ENCODE data around the gene SSBP3. TPM values are rescaled to one million over a fixed set of nuclear protein-coding genes. Genes with fewer than 3 reads are reported as not detected.

SSBP3 gene
- total RNA-seq, 1 experiment from 2014 or later: 15.0 TPM

DNA sequence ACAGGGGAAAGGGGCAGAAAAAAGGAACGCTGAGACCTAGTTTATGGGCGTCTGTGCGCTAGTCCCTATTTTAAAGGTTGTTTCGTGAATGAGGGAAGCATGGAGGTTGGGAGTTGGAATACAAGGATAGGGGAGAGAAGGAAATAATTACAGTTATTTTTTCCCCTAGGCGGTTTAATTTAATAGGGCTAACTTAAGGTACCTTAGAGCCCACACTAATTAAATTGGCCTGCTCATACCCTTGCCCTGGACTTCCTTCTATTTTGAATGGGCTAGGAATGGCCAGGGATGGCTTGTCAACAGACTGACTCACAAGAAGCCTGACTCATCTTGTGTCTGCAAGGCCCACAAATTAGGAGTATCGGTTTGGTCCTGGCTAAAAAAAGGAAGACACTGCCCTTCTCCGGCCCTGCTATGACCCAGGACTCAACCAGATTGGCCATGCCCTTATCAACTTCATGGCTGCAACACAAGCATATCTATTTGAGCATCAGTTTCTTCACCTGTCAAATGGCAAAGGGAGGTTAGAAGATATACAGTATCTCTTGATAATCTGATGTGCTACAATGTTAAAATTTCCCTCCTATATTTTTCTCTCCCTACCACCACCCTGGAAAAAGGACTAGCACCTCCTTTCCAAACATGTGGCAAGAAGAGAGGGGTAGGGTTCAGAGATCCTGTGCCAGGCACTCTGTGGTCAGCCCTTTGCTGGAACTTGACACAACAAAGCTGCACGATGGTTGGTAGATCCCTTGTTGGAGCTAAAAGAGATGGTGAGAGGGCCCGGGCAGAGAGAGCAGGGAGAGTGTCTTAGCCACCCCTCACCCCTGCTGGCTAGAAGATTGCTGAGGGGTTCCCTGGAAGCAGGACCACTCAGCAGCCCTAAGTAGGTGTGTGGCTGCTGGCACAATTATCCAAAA is 2.2 kb upstream of the SSBP3 start:
- CTCF ChIA-PET: interaction anchor here (0.5 to 2.3 kb wide), 3 partner anchors 79 to 542 kb away, joined by 3 to 26 read pairs (median 6); no protein-coding TSS in a partner anchor
- BruUV-seq (replicated peaks): no TSS peak

DNA sequence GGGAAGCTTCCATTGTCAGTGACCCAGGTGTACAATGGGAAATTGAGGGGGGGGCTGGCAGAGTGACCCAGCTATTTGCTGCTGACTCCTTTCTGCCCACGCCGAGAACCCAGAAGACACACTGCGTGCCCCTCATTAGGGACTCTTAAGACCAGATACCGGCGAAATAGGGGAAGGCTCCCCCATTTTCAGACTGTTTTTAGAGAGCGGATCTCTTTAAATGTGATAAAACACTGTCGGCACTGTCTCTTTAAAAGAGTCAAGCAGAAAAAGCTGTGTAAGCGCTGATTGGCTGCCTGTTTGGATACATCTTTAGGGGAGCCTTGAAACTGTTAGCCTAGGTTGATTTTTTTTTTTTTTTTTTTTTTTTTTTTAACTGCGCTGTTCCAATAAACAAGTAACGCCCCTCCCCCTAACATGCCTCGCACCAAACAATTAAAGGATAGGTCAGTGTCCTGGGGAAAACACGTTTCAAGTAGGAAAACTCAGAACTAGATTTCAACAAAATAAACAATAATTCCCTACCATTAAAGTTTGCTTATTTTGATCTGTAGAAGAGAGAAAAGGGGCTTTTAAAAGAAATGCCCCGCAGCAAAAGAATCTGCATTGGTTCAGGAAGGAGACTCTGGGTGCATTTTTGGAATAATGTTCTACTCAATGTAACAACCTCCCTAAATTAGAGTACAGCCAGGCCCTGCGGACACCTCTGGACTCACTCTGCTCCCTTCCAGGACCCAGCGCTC is 1.4 kb upstream of the SSBP3 start:
- H3K4me2 ChIP-seq (ENCODE audit: low read length): peak overlapping the region; percentile 94
- H3K79me2 ChIP-seq (ENCODE audit: low read length): peaks cover 14% of the 10 kb centered on the region
- DNase-seq (peak; percentile 90), ATAC-seq (peak; percentile 9; the same call in 1 of the 2 replicates)
- no peaks in the 10 kb centered on the region for H3K36me3 ChIP-seq (ENCODE audit: low read depth, low read length)
- H3K9ac ChIP-seq (ENCODE audit: low read length): peak overlapping the region; percentile 50
- peaks cover 5% of the 10 kb centered on the region for H3F3A ChIP-seq (ENCODE audit: low read length, unreplicated experiment)
- CTCF ChIA-PET: interaction anchor here (0.5 to 2.3 kb wide), 8 partner anchors 79 to 543 kb away, joined by 3 to 26 read pairs (median 6); no protein-coding TSS in a partner anchor
- H3K9me2 ChIP-seq (replicated peaks; ENCODE audit: low read length): no peaks in the 10 kb centered on the region
- intact Hi-C loops (cut with micrococcal nuclease): loop anchor here (1.0 to 10.0 kb wide), 7 partner anchors 40 to 1080 kb away; partner anchors contain the start of genes CYB5RL, LRP8 and MRPL37
- POLR2A ChIA-PET (ENCODE audit: unreplicated experiment): interaction anchor here (0.6 kb wide), 2 partner anchors 81 to 208 kb away, joined by 3 to 42 read pairs; partner anchors contain the start of genes CYB5RL and MRPL37
- H2AFZ ChIP-seq (ENCODE audit: low read length): peak overlapping the region; percentile 93
- peaks cover 38% of the 10 kb centered on the region for H3K4me1 ChIP-seq (ENCODE audit: insufficient read depth, low read length)
- no TSS peak for BruUV-seq (replicated peaks)
- H4K20me1 ChIP-seq (ENCODE audit: low read length): peaks cover 8% of the 10 kb centered on the region; the same call in 1 of the 2 replicates
- H3K9me3 ChIP-seq (ENCODE audit: low read length): no peaks in the 10 kb centered on the region
- H3K27me3 ChIP-seq (ENCODE audit: low read length): no peaks in the 10 kb centered on the region
- peak overlapping the region; percentile 89 for H3K27ac ChIP-seq (ENCODE audit: low read length)
- peak overlapping the region; percentile 86 for H3K4me3 ChIP-seq (ENCODE audit: low read length)
- TF ChIP-seq, protein P1, sequence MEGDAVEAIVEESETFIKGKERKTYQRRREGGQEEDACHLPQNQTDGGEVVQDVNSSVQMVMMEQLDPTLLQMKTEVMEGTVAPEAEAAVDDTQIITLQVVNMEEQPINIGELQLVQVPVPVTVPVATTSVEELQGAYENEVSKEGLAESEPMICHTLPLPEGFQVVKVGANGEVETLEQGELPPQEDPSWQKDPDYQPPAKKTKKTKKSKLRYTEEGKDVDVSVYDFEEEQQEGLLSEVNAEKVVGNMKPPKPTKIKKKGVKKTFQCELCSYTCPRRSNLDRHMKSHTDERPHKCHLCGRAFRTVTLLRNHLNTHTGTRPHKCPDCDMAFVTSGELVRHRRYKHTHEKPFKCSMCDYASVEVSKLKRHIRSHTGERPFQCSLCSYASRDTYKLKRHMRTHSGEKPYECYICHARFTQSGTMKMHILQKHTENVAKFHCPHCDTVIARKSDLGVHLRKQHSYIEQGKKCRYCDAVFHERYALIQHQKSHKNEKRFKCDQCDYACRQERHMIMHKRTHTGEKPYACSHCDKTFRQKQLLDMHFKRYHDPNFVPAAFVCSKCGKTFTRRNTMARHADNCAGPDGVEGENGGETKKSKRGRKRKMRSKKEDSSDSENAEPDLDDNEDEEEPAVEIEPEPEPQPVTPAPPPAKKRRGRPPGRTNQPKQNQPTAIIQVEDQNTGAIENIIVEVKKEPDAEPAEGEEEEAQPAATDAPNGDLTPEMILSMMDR (conservative IDR thresholded peaks at IDR 0.05; ENCODE audit: low read depth, low read length): no peak
- TF ChIP-seq EZH2 (IDR thresholded peaks at IDR 0.05; ENCODE audit: low read length, unreplicated experiment) (no peak), EZH2phosphoT487 (IDR thresholded peaks at IDR 0.05; ENCODE audit: borderline replicate concordance, low read length) (no peak)

More for the DNA sequence above, 2.2 kb upstream of the SSBP3 start:
- H3K4me3 ChIP-seq (ENCODE audit: low read length): peak overlapping the region; percentile 86
- peak overlapping the region; percentile 89 for H3K27ac ChIP-seq (ENCODE audit: low read length)
- DNase-seq: peak; percentile 89
- peak overlapping the region; percentile 50 for H3K9ac ChIP-seq (ENCODE audit: low read length)
- peaks cover 32% of the 10 kb centered on the region for H3K4me1 ChIP-seq (ENCODE audit: insufficient read depth, low read length)
- no peaks in the 10 kb centered on the region for H3K36me3 ChIP-seq (ENCODE audit: low read depth, low read length)
- H4K20me1 ChIP-seq (ENCODE audit: low read length): peaks cover 1% of the 10 kb centered on the region; the same call in 1 of the 2 replicates
- no peaks in the 10 kb centered on the region for H3K27me3 ChIP-seq (ENCODE audit: low read length)
- H2AFZ ChIP-seq (ENCODE audit: low read length): peak overlapping the region; percentile 58
- intact Hi-C loops (cut with micrococcal nuclease): loop anchor here (5.0 to 10.0 kb wide), 4 partner anchors 156 to 1081 kb away; partner anchors contain the start of genes CYB5RL, LRP8 and MRPL37
- H3F3A ChIP-seq (ENCODE audit: low read length, unreplicated experiment): peaks cover 5% of the 10 kb centered on the region
- POLR2A ChIA-PET (ENCODE audit: unreplicated experiment): interaction anchor here (0.6 kb wide), 1 partner anchor 81 kb away, joined by 3 read pairs; no protein-coding TSS in a partner anchor
- H3K9me2 ChIP-seq (replicated peaks; ENCODE audit: low read length): no peaks in the 10 kb centered on the region
- no peaks in the 10 kb centered on the region for H3K9me3 ChIP-seq (ENCODE audit: low read length)
- peaks cover 10% of the 10 kb centered on the region for H3K79me2 ChIP-seq (ENCODE audit: low read length)
- H3K4me2 ChIP-seq (ENCODE audit: low read length): peak overlapping the region; percentile 94
- ATAC-seq: peak; percentile 68
- TF ChIP-seq, protein P1 (conservative IDR thresholded peaks at IDR 0.05; ENCODE audit: low read depth, low read length): no peak
